NCI-H82 treated with DMSO at 0.1 percent for 48 hours (cell line): ENCODE measurements around the gene SYT7.
A peak's percentile ranks its signal among the peaks of the same experiment; 100 is the strongest.
"Not testable (repeated sequence)": the region's sequence is repeated elsewhere in the genome, so short reads cannot be mapped to it uniquely, and the experiment has no call there.

Experiments
- DNase-seq: peaks from one replicate; lab custom pipeline; 2025; ENCODE audit not compliant: unreplicated experiment; lab: John Stamatoyannopoulos, UW

SYT7 gene, protein sequence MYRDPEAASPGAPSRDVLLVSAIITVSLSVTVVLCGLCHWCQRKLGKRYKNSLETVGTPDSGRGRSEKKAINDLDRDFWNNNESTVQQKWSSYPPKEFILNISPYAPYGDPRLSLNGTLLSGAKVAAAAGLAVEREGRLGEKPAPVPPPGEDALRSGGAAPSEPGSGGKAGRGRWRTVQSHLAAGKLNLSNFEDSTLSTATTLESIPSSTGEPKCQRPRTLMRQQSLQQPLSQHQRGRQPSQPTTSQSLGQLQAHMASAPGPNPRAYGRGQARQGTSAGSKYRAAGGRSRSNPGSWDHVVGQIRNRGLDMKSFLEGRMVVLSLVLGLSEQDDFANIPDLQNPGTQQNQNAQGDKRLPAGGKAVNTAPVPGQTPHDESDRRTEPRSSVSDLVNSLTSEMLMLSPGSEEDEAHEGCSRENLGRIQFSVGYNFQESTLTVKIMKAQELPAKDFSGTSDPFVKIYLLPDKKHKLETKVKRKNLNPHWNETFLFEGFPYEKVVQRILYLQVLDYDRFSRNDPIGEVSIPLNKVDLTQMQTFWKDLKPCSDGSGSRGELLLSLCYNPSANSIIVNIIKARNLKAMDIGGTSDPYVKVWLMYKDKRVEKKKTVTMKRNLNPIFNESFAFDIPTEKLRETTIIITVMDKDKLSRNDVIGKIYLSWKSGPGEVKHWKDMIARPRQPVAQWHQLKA

DNA sequence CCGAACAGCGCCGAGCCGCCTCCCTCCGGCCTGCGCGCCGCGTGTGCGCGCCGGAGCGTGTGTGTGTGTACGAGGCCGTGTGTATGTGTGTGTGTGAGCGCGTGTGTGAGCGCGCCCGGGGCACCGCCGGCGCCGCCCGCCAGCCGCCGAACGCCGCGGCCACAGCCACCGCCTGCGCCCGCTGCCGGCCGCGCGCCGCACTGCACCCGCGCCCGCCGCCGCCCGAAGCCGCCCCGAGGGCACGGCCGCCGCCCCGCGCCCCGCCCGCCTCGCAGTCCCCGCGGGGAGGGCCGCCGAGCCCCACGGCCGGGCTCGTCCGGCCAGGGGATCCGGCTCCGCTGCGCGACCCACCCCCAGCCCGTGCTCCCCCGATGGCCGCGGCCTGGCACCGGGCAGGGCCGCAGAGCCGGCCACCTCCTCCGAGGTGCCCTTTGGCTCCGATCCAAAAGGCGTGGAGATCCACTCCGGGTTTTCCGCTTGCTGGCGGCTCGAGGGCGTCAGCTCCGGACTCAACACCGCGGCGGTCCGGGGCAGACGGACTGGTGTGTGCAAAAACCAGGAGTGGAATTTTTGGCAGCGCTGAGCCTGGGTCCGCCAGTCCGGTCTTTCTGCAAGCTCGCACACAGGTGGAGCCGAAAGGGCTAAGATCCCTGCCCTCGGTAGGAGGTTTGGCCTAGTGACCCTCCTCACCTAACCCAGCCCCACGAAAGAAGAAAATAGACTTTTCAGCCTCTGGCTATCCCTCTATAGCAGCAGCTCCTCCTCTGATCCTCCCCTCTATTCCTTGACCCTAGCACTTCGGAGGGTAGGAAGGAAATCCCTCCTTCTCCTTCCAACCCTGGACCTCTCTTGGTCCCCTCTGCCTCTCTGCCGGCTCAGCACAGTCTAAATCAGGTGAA lies at the start of gene SYT7:
SYT7 (minus strand) TSS at position 47 of the 899 bp plus-strand sequence. CDS start 256 bp downstream, outside the sequence.
- DNase-seq = peak; percentile 67

DNA sequence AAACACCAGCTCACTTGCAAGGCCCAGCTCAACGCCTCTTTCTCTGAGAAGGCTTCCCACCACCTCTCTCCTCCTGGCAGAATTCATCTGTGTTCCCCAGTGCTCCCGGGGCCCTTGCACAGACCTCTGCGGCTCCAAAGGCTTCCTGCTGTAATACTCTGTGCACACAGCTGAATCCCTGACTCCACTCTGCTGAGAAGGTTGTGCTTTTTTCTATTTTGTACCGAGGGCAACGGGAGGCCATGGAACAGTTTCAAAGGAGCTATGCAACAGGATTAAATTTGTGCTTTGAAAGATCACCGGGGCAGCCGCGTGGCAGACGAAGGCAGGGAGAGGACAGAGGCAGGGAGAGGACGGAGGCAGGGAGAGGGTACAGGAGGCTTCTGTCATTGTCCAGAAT lies 49.2 kb upstream of the SYT7 start:
- DNase-seq = no peak

DNA sequence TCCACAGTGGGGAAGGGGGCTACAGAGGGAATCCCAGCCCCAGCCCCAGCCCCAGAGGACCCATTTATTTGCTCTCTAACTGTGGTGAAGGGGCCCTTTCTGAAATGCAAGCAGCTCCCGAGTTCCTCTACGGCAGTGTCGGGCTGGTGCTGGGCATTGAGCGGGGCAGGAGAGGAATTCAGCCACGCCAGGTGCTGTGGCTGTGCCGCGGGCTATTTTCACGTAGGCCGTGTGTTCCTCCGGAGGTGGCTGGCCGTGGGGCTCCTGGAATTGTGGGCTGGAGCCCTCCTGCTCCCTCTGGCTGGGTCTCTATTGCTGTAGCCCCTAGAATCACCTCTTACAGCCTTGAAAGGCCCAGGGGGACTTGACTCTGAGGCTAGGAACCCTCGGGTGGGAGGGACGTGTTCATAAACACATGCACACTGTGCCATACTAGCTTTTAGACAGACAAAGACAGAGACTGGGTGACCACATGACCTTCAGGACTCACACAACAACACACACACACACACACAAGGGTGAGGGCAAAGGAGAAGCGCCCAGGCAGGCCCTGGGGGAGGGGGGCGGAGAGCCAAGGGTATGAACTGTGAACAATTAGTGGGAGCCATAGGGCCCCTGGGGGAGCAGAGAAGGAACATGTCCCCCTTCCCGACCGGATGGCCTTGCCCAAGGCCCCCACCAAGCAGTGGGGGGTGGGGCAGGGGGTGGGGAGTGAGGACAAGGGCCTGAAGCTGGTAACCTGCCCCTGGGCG lies 48.4 kb upstream of the SYT7 start:
- no peak for DNase-seq

DNA sequence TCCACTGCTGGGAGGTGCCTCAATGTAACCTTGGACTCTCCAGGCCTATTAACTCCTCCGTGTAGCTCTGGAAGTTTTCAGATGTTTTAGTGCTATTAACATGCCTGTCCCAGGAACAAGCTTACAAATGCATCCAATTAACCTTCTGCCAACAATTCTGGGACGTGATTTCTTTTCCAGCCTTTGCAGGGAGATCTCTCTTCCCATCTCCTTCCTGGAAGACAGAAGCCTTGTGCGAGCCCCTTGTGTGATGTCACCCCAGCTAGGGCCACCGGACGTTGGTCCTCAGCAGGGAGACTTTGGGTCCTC lies 47.7 kb upstream of the SYT7 start:
- DNase-seq = no peak

DNA sequence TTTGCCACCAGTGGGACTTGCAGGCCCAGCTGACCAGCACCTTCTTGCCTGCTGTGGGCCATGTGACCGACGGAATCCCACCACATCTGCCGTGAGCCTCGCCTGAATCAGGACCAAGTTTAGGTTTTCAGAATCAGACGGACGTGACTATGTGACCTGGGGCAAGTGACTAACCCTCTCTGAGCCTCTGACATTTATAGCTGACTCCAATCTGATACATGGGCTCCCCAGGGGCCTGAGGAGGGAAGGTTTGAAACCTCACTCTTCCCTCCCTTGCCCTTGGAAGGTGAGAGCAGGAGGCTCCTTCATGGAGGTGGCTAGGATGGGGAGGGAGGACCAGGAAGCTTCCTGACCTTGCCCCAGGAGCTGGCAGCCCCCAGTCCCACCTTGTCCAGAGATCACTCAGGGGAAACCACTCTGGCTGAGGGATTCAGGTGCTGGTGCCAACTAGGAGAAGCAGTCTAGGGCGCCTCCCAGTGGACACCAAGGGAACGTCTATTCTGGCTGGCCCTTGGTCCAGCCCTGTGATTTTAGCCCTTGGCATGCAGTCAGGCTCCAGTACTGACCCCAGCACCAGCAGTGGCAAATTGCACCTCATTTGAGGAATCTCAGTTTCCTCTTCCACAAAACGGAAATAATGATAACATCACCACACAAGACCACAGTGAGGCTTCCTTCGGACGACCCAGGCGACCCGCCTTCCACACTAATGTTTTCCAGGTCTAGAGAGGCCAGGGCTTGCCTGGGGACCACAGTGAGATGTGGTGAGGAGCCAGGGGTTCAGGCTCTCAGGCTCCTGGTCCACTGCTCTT lies 47.2 kb upstream of the SYT7 start:
- peak; percentile 50 for DNase-seq

DNA sequence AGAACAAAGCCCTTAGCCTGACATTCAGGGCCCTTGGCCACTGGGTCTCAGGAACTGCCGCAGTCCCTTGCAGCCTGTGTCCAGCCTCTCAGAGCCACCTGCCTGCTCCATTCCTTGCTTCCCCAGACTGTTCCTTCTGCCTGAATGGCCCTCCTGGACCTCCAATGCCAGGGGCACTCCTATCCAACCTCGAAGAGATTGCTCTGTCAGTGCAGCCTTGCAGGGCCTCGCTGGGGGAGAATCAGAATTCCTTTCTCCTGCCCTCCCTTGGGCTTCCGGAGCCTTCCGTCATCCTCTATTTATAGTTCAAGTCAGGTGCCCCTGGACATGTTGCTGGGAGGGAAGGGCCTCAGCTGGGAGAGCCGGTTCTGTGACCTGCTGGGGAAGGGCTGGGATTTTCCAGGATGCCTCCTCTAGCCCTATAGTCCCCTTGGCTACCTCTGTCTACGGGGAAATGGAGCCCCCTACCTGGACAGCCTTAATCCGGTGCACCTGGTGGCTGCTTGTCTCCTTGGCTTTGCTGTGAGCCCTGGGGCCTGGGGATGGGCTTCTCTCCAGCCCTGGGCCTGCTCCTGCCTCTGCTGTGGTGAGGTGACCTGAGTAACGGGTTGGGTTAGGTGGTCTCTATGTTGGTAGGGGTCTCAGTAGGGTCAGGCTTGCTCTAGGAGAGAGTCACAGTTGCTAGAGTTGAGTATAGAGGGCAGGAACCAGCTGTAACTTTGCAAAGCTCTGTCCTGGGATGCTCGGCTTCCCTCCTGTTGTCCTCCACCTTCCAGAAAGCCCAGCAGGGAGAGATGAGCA lies 45.9 kb upstream of the SYT7 start:
- DNase-seq = no peak

DNA sequence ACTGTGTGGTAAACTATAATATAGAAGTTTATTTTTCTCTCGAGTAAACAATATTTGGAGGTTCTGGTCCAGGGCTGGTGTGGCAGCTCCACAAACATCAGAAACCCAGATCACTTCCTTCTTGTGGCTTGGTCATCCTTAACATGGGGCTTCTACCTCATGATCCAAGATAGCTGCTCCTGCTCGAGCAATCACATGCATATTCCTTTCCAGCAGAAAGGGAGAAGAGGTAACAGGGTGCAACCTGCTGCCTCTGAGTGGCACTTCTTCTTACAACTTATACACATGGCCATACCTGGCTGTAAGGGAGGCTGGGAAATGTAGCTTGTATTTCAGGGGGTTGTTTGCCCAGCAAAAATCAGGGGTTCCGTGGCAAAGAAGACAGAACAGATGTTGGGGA lies 44.6 kb upstream of the SYT7 start:
- no peak for DNase-seq

DNA sequence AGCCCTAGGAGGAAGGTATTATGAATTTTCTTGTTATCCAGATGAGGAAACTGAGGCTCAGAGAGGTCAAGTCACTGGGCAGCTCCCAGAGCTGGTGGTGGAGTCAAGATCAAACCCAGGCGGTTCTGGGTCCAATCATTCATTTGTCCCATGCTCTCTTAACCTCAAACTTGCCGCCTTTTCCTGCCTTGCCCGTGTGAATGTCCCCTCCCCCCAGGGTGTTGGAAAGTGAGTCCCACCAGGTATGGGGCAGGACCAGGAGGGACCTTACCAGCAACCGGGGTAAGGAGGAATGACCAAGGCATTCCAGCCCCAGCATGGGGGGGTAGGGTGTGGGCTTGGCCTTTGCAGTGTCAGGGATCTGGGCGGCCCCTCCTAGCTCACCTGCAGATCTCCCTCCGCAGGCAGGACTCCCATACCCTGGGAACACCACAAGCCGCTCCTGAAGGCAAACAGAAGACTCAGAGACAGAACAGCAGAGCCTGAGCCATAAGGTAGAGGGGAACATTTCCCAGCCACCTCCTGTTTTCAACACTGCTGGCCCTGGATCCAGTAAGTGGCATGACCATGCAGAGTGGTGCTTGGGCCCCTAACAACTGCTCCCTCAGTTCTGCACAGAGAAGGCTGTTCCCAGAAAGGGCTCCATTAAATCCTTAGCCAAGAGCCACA lies 41.2 kb upstream of the SYT7 start:
- DNase-seq = no peak

DNA sequence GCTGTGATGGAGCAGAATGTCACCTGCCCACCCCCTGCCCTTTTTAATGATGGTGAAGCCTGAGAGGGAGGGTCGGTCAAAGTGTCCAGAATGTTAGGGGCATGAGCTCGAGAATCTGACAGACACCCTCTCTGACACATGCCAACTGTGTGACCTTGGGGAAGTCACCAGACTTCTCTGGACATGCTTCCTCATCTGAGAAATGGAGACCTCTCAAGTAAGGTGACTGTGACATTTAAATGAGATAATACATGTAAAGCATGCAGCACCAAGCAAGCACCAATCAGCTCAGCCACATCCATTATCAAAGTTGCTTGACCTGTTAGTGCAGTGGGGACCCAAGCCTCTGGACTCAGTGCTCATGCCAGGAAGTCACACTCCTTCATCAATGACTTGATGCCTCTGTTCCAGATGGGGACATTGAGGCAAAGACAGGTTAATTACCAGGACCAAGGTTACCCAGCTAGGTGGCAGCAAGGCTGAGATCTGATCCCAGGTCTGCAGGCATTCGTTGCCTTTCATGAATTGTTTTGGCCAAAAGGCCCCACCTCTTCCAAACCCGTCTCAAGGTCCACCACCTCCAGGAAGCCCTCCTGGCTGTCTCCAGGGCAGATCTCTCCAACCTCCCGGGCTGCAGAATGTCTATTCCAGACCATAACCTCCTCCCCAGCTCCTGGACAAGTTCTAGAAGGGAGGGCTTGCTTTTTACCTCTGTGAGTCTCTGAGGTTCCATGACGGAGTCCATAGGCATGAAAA lies 38.8 kb upstream of the SYT7 start:
- no peak for DNase-seq

DNA sequence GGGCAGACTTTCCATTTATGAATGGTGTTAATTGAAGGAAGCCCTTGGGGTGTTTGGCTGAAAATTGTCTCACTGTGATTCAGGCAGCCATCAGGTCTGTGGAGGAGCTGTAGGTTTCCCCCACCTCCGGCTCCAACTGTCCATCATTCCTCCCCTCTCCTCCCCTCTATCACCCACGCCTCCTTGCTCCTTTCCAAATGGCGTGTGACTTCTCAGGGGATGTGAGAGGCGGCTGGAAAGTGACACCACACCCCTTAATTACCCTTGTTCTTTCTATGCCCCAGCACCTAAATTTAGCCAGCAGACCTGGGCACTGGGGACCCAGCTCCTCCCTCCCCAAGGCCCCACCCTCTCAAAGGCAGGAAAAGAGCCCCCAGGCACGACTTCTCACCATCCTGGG lies 38.1 kb upstream of the SYT7 start:
- no peak for DNase-seq

DNA sequence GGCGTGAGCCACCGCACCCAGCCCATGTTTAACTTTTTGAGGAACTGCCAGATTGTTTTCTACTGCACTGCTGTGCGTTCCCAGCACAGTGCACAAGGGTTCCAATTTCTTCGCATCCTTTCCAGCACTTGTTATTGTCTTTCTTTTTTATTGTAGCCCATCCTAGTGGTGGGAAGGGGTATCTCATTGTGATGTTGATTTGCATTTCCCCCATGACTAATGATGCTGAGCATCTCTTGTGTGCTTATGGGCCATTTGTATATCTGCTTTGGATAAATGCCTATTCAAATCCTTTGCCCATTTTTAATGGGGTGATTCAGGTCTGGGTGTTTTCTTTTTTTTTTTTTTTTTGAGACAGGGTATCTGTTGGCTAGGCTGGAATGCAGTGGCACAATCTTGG lies 36.6 kb upstream of the SYT7 start:
- DNase-seq = no peak

DNA sequence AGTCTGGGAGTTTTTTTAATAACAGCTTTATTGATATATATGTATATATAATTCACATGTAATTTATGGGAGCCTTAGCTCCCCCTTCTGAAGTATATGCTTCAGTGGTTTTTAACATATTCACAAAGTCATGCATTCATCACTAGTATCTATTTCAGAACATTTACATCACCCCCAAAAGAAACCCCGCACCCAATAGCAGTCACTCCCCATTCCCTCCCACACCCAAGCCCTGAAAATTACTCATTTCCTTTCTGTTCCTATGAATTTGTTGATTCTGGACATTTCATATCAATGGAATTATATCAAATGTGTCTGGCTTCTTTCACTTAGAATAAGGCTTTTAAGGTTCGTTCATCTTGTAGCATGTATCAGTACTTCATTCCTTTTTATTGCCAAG lies 35.6 kb upstream of the SYT7 start:
- DNase-seq = no peak

DNA sequence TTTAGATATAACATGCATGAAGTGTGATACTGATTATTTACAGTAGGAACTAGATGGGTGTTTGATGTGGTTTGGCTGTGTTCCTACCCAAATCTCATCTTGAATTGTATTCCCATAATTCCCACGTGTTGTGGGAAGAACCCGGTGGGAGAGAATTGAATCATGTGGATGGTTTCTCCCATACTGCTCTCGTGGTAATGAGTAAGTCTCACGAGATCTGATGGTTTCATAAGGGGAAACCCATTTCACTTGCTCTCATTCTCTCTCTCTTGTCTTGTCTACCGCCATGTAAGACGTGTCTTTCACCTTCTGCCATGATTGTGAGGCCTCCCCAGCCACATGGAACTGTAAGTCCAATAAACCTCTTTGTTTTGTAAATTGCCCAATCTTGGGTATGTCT lies 33.9 kb upstream of the SYT7 start:
- not testable (repeated sequence) for DNase-seq

DNA sequence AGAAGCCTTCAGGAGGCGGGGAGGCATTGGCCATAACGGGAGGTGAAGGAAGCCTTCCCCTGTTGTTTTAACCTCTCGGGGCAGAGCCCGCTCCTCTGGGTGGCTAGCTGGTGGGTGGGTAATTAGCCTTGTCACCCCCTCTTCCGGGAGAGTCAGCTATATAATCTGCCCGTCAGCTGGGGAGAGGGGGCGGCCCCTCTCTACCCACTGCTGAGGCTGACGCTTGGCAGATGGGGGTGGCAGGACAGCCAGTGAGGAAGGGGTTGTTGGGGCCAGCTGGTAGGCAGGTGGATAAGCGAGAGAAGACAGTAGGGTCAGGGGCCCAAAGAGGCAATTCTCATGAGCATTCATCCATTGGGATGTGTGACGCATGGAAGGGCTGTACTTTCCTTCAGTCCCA lies 33.0 kb upstream of the SYT7 start:
- DNase-seq = no peak

DNA sequence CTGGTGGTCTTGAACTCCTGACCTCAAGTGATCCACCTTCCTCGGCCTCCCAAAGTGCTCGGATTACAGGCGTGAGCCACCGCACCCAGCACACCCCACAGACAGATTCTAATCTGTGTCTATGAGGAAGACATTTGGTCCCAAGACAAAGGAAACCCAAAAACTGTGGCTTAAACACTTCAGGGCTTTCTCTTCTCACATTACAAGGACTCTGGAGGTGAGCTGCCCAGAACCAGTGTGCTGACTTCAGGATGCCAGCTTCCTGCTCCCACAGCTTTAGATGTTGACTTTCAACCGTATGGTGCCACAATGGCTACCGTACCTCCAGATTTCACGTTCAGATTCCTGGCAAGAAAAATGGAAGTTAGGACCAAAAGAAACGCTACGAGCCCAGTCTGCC lies 32.2 kb upstream of the SYT7 start:
- no peak for DNase-seq

DNA sequence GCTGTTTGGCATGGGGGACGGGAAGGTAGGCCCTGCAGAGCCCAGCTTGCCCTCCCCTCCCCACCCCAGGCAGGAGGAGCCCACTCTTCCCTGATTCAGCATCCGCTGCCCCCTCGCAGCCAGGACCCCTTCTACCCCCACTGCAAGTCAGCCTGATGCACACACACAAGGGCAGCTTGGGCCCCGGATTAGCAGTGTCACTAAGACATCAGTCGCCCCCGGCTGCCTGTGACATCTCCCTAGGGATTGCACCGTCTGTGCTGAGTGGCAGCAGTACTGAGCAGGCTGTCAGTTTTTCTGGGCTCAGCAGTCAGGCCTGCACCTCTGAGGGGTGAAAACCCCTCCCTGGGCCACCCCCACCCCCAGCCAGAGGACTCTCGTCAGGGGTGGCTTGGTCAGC lies 30.4 kb upstream of the SYT7 start:
- DNase-seq = peak; percentile 89

DNA sequence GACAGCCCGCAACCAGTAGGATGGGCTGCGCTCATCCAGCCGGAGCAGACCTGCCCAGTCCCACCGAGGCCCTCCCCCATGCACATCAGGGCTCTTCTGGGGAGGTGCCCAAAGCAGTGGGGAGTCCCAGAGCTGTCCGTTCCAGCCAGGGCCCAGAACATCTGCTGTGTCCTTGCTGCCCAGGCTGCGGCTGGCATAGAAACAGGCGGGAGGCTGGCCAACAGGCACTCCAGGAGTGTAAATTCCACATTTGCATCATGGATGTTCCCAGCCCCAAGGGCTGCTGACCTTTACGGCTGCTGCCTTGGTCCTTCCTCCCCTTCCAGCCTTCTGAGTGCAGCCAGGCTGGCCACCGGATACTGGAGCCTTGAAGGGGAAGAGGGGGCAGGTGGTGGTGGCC lies 30.0 kb upstream of the SYT7 start:
- no peak for DNase-seq

DNA sequence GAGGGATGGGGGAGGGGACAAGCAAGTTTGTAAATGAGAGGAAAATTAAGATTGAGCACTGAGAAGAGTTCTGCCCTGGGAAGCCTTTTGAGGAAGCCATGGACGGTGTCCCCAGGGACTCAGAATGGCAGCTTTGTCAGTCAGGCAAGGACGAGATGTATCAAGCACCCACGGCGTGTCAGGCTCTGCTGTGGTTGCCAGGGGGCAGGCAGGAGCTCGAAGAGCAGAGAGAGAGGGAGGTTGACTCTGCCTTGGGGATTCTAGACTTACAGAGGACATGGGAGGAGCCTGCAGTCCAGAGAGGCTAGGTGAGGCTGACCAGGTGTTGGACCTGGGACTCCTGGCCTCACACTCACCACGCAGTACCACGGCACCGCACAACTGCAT lies 29.1 kb upstream of the SYT7 start:
- DNase-seq = peak; percentile 58
